H9 (cell line): ENCODE results near the gene RAPH1. TPM values are rescaled to one million over a fixed set of nuclear protein-coding genes. Genes with fewer than 3 reads are reported as not detected.

Source experiments
- DNase-seq: peaks from one replicate; pipeline ENCODE4 v3.0.0-alpha.2; 2017
- H2AFZ ChIP-seq: one replicate; pipeline ENCODE4 v1.6.1; 2013; ENCODE audit warnings: mild to moderate bottlenecking, low read length, control low read depth, moderate library complexity
- H2AK5ac ChIP-seq: 2 replicates; pipeline ENCODE4 v1.6.1; 2013; ENCODE audit warnings: low read length, control low read depth, mixed read lengths; ENCODE audit not compliant: insufficient read length
- H2BK120ac ChIP-seq: one replicate; pipeline ENCODE4 v1.6.1; 2013; ENCODE audit warnings: low read depth, mild to moderate bottlenecking, low read length, control low read depth, inconsistent platforms; ENCODE audit not compliant: poor library complexity, severe bottlenecking
- H2BK12ac ChIP-seq: 2 replicates; pipeline ENCODE4 v1.6.1; 2013; ENCODE audit warnings: low read length, control low read depth, mixed read lengths, low read depth; ENCODE audit not compliant: insufficient read length
- H2BK15ac ChIP-seq: 2 replicates; pipeline ENCODE4 v1.6.1; 2013; ENCODE audit warnings: low read depth, low read length, control low read depth
- H2BK20ac ChIP-seq: one replicate; pipeline ENCODE4 v1.6.1; 2013; ENCODE audit warnings: low read depth, mild to moderate bottlenecking, low read length, control low read depth, inconsistent platforms; ENCODE audit not compliant: poor library complexity, severe bottlenecking
- H2BK5ac ChIP-seq: 2 replicates; pipeline ENCODE4 v1.6.1; 2013; ENCODE audit warnings: low read length, control low read depth, mixed read lengths; ENCODE audit not compliant: insufficient read length
- H3K14ac ChIP-seq: 2 replicates; pipeline ENCODE4 v1.6.1; 2013; ENCODE audit warnings: low read length, control low read depth; ENCODE audit not compliant: insufficient read depth
- H3K18ac ChIP-seq: 2 replicates; pipeline ENCODE4 v1.6.1; 2013; ENCODE audit warnings: low read depth, mild to moderate bottlenecking, mixed read lengths, low read length, control low read depth; ENCODE audit not compliant: insufficient read length
- H3K23ac ChIP-seq: 2 replicates; pipeline ENCODE4 v1.6.1; 2013; ENCODE audit warnings: low read length, control low read depth, mixed read lengths, low read depth; ENCODE audit not compliant: insufficient read length
- H3K23me2 ChIP-seq: 2 replicates; pipeline ENCODE4 v1.6.1; 2013; ENCODE audit warnings: low read depth, mild to moderate bottlenecking, mixed read lengths, low read length, control low read depth; ENCODE audit not compliant: insufficient read length, poor library complexity, severe bottlenecking
- H3K27ac ChIP-seq: 2 replicates; pipeline ENCODE4 v1.5.1; 2013; ENCODE audit warnings: low read length, control low read depth, mixed read lengths, low read depth; ENCODE audit not compliant: insufficient read length
- H3K27me3 ChIP-seq: 2 replicates; pipeline ENCODE4 v1.6.1; 2013; ENCODE audit warnings: low read length, control low read depth, inconsistent platforms; ENCODE audit not compliant: insufficient read depth
- H3K4ac ChIP-seq: 2 replicates; pipeline ENCODE4 v1.6.1; 2013; ENCODE audit warnings: low read depth, mild to moderate bottlenecking, control low read depth, inconsistent platforms, low read length, moderate library complexity
- H3K4me1 ChIP-seq: 2 replicates; pipeline ENCODE4 v1.6.1; 2013; ENCODE audit warnings: low read length, control low read depth, inconsistent platforms; ENCODE audit not compliant: insufficient read depth
- H3K4me2 ChIP-seq: 2 replicates; pipeline ENCODE4 v1.6.1; 2013; ENCODE audit warnings: low read length, control low read depth, mixed read lengths; ENCODE audit not compliant: insufficient read length, insufficient read depth
- H3K56ac ChIP-seq: 2 replicates; pipeline ENCODE4 v1.6.1; 2013; ENCODE audit warnings: low read depth, mild to moderate bottlenecking, mixed read lengths, low read length, control low read depth; ENCODE audit not compliant: insufficient read length
- H3K79me1 ChIP-seq: 2 replicates; pipeline ENCODE4 v1.6.1; 2013; ENCODE audit warnings: low read depth, mild to moderate bottlenecking, moderate library complexity, low read length, control low read depth, inconsistent platforms; ENCODE audit not compliant: insufficient read depth, poor library complexity, severe bottlenecking
- H3K79me2 ChIP-seq: 2 replicates; pipeline ENCODE4 v1.6.1; 2013; ENCODE audit warnings: low read length, control low read depth, inconsistent platforms; ENCODE audit not compliant: insufficient read depth
- H3K9ac ChIP-seq: 2 replicates; pipeline ENCODE4 v1.6.1; 2013; ENCODE audit warnings: low read length, control low read depth, mixed read lengths; ENCODE audit not compliant: insufficient read length; ENCODE audit errors: extremely low read depth
- H3K9me3 ChIP-seq: one replicate; pipeline ENCODE4 v1.6.1; 2013; ENCODE audit warnings: low read depth, low read length, inconsistent platforms; ENCODE audit not compliant: control insufficient read depth
- H3T11ph ChIP-seq: one replicate; pipeline ENCODE4 v1.6.1; 2013; ENCODE audit warnings: mild to moderate bottlenecking, low read length, control low read depth, inconsistent platforms
- H4K20me1 ChIP-seq: one replicate; pipeline ENCODE4 v1.6.1; 2013; ENCODE audit not compliant: control insufficient read depth, insufficient read length, insufficient read depth
- H4K5ac ChIP-seq: 2 replicates; pipeline ENCODE4 v1.6.1; 2013; ENCODE audit warnings: low read depth, mild to moderate bottlenecking, mixed read lengths, low read length, control low read depth; ENCODE audit not compliant: insufficient read length
- H4K8ac ChIP-seq: replicated peaks from 2 replicates; pipeline ENCODE4 v1.6.1; 2013; ENCODE audit warnings: low read length, control low read depth, mixed read lengths, low read depth; ENCODE audit not compliant: insufficient read length
- H4K91ac ChIP-seq: 2 replicates; pipeline ENCODE4 v1.6.1; 2013; ENCODE audit warnings: low read depth, mild to moderate bottlenecking, moderate library complexity, mixed read lengths, low read length, control low read depth; ENCODE audit not compliant: insufficient read length
- H3K27ac Mint-ChIP-seq, 3 experiments: 2 replicates in 2 of 3; 3 replicates in 1 of 3; pipeline ENCODE4 v1.8.0; 2020 to 2021; ENCODE audit warnings: mixed read lengths in 3 of 3, mild to moderate bottlenecking in 1 of 3, moderate library complexity in 1 of 3
- H3K27me3 Mint-ChIP-seq: 2 replicates; pipeline ENCODE4 v1.8.0; 2021; ENCODE audit warnings: low read depth, mild to moderate bottlenecking, moderate library complexity, mixed read lengths
- H3K36me3 Mint-ChIP-seq, 3 experiments: 2 replicates in 2 of 3; 3 replicates in 1 of 3; pipeline ENCODE4 v1.8.0; 2020 to 2021; ENCODE audit warnings: low read depth in 3 of 3, mixed read lengths in 3 of 3; ENCODE audit not compliant: insufficient read depth in 1 of 3
- H3K4me1 Mint-ChIP-seq, 2 experiments: 2 replicates each; pipeline ENCODE4 v1.8.0; 2020; ENCODE audit warnings: mixed read lengths in 2 of 2
- H3K4me3 Mint-ChIP-seq, 2 experiments: 2 replicates in 1 of 2; 3 replicates in 1 of 2; pipeline ENCODE4 v1.8.0; 2020 to 2021; ENCODE audit warnings: mild to moderate bottlenecking in 2 of 2, mixed read lengths in 2 of 2, moderate library complexity in 1 of 2
- H3K9me3 Mint-ChIP-seq, 2 experiments: 2 replicates in 1 of 2; 3 replicates in 1 of 2; pipeline ENCODE4 v1.8.0; 2020; ENCODE audit warnings: mild to moderate bottlenecking in 2 of 2, mixed read lengths in 2 of 2, moderate library complexity in 1 of 2
- WGBS: extraction: QIAGEN DNeasy Blood & Tissue Kit; methylation state at CpG from one replicate; pipeline ENCODE4 v1.1.7; 2013; ENCODE audit warnings: missing lambda C conversion rate, low lambda C conversion rate, mixed read lengths; ENCODE audit not compliant: insufficient read length; ENCODE audit errors: extremely low coverage; 5-methylcytosine and 5-hydroxymethylcytosine counted together
- total RNA-seq: library from RNA; stranded (reverse); gene quantifications from 2 replicates; pipeline ENCODE4 v1.2.1, GENCODE V29; 2021
- TF ChIP-seq, protein P1 (sequence below): fragments of 200-600 bp; sonication (generic); conservative IDR thresholded peaks from 3 replicates; pipeline ENCODE4 v1.8.0; 2021; ENCODE audit warnings: antibody characterized with exemption, mild to moderate bottlenecking

RAPH1 gene
- total RNA-seq, 1 experiment from 2014 or later = 17.1 TPM

DNA sequence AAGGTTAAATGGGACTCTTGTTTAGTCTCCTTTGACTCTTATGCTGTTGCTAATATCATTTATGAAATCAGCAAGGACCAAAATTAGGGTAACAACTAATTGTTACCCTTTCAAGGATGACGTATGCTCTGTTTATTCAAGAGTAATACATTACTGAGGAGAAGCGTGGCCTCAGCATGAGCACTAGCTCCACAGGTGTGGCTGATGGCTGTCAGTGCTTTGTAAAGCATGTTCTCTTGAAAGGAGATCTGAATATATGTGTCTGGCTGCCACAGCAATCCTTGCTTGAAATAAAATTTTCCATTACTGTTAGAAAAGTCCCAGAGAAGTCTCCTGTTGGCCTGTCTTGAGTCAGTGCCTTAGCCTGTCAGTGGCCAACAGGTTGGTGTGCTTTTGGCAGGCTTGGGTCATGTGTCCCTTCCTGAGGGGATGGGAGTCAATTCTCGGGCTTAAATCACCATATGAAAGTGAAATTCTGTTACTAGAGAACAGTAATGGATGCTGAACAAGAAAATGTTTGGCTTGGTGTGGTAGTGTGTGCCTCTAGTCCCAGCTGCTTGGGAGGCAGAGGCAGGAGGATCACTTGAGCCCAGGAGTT, 174.2 kb downstream of the RAPH1 start:
- H3K4ac ChIP-seq = no peak overlapping the region
- no peak overlapping the region for H2BK15ac ChIP-seq
- H3K56ac ChIP-seq = no peak overlapping the region
- H3K23ac ChIP-seq = no peak overlapping the region
- Mint-ChIP-seq H3K4me3 (no peak overlapping the region), H3K27me3 (no peaks in the 10 kb centered on the region), H3K27ac (no peak overlapping the region; a peak in 1 of 7 replicates), H3K9me3 (peaks cover 0 to 11% of the 10 kb centered on the region in 2 experiments; a peak in 3 of 5 replicates), H3K4me1 (peaks cover 8 to 14% of the 10 kb centered on the region in 2 experiments; a peak in 3 of 4 replicates), H3K36me3 (peaks cover 16 to 20% (median 17%) of the 10 kb centered on the region in 3 experiments)
- H3K9me3 ChIP-seq = no peaks in the 10 kb centered on the region
- H3K9ac ChIP-seq = no peak overlapping the region
- H3T11ph ChIP-seq = no peak overlapping the region
- H3K27me3 ChIP-seq = no peaks in the 10 kb centered on the region
- no peak overlapping the region for H3K27ac ChIP-seq
- no CpG with 5 or more reads among the region's 3 CpGs for WGBS
- no peak overlapping the region for H2BK12ac ChIP-seq
- TF ChIP-seq, protein P1, sequence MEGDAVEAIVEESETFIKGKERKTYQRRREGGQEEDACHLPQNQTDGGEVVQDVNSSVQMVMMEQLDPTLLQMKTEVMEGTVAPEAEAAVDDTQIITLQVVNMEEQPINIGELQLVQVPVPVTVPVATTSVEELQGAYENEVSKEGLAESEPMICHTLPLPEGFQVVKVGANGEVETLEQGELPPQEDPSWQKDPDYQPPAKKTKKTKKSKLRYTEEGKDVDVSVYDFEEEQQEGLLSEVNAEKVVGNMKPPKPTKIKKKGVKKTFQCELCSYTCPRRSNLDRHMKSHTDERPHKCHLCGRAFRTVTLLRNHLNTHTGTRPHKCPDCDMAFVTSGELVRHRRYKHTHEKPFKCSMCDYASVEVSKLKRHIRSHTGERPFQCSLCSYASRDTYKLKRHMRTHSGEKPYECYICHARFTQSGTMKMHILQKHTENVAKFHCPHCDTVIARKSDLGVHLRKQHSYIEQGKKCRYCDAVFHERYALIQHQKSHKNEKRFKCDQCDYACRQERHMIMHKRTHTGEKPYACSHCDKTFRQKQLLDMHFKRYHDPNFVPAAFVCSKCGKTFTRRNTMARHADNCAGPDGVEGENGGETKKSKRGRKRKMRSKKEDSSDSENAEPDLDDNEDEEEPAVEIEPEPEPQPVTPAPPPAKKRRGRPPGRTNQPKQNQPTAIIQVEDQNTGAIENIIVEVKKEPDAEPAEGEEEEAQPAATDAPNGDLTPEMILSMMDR = no peak
- H4K5ac ChIP-seq = no peak overlapping the region
- H3K79me1 ChIP-seq = no peaks in the 10 kb centered on the region
- DNase-seq = no peak
- H2AK5ac ChIP-seq = no peak overlapping the region
- no peak overlapping the region for H3K18ac ChIP-seq
- H3K23me2 ChIP-seq = no peaks in the 10 kb centered on the region
- no peaks in the 10 kb centered on the region for H4K20me1 ChIP-seq
- H4K8ac ChIP-seq = no peak overlapping the region
- no peak overlapping the region for H4K91ac ChIP-seq
- H3K14ac ChIP-seq = no peak overlapping the region
- no peak overlapping the region for H2AFZ ChIP-seq
- no peak overlapping the region for H3K4me2 ChIP-seq
- no peak overlapping the region for H2BK5ac ChIP-seq
- no peak overlapping the region for H2BK20ac ChIP-seq
- peaks cover 9% of the 10 kb centered on the region; the same call in 1 of the 2 replicates for H3K79me2 ChIP-seq
- no peak overlapping the region for H2BK120ac ChIP-seq
- H3K4me1 ChIP-seq = no peaks in the 10 kb centered on the region
